SIG-M5 (cell line): ENCODE results near the gene CFD.
"Not testable (repeated sequence)": the region's sequence is repeated elsewhere in the genome, so short reads cannot be mapped to it uniquely, and the experiment has no call there.

Experiments used
- DNase-seq: peaks from one replicate; lab custom pipeline; 2025; lab: John Stamatoyannopoulos, UW

CFD gene

DNA sequence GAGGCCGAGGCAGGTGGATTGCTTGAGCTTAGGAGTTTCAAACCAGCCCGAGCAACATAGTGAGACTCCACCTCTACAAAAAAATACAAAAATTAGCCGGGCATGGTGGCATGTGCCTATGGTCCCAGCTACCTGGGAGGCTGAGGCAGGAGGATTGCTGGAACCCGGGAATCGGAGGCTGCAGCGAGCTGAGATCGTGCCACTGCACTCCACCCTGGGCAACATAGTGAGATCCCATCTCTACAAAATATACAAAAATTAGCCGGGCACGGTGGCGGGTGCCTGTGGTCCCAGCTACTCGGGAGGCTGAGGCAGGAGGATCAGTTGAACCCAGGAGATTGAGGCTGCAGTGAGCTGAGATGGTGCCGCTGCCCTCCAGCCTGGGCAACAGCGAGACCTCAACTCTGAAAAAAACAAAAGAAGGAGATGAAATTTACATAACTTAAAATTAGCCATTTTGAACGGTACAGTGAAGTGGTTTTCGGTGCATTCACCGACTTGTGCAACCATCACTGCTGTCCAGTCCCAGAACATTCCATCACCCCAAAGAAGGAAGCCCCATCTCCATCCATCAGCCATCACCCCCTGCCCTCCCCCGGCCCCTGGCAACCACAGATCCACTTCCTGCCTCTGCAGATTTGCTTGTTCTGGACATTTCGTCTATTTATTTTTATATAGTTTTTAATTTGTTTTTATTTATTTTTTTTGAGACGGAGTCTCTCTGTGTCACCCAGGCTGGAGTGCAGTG lies 33.4 kb upstream of the CFD start:
- DNase-seq: no peak

DNA sequence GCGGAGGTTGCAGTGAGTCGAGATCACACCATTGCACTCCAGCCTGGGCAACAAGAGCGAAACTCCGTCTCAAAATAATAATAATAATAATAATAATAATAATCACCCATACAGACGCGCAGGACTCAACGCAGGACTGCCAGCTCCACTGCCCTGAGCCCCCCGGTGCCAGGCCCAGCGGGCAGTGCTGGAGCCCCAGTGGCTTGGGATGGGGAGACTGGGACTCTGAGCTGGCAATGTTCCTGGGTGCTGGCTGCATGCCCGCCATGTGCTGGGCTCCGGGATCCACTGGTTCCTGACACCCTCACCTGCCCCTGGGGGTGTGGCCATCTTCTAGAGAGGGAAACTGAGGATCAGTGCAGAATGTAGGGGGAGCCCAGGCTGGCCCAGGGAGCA lies 32.2 kb upstream of the CFD start:
- no peak for DNase-seq

DNA sequence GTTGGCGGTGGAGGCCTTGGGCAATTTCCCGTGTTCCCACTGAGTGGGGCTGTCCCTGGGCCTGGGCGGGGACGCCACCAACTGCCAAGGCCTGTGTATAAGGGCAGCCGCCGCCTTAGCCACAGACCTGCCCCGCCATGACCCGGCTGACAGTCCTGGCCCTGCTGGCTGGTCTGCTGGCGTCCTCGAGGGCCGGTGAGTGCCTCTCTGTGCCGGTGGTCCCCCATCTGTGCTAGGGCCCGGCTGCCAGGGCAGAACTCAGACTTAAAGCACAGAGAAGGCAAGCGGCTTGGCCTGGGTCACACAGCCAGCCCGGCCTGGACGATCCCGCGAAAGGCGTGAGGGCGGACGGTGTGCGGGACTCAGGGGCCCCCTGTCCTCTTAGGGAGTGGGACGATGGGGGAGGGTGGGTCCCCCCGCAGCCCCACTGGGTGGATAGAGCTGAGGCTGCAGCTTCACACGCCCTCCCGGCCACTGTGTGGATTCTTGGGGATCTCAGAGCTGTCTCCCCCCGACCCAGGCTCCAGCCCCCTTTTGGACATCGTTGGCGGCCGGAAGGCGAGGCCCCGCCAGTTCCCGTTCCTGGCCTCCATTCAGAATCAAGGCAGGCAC lies 31.6 kb upstream of the CFD start, which contains the start of gene AZU1:
TSS of gene AZU1 (plus strand) at position 128 of the 612 bp plus-strand sequence. CDS start at position 138, 10 bp downstream.
- DNase-seq: no peak

DNA sequence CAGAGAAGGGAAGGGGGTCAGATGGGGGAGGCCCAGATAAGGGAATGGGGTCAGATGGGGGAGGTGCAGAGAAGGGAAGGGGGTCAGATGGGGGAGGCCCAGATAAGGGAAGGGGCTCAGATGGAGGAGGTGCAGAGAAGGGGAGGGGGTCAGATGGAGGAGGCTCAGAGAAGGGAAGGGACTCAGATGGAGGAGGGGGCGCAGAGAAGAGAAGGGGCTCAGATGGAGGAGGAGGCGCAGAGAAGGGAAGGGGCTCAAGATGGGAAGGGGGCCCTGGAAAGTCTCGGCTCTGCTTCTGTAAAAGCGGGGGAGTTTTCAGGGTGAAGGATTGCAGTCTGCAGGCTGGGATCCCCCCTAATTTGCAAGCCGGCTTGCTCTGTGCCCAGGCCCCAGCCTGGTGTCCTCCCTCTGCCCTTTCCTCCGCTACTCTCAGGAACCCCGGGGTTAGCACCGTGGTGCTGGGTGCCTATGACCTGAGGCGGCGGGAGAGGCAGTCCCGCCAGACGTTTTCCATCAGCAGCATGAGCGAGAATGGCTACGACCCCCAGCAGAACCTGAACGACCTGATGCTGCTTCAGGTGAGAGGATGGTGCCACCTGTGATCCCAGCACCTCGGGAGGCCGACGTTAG lies 30.2 kb upstream of the CFD start:
- no peak for DNase-seq

DNA sequence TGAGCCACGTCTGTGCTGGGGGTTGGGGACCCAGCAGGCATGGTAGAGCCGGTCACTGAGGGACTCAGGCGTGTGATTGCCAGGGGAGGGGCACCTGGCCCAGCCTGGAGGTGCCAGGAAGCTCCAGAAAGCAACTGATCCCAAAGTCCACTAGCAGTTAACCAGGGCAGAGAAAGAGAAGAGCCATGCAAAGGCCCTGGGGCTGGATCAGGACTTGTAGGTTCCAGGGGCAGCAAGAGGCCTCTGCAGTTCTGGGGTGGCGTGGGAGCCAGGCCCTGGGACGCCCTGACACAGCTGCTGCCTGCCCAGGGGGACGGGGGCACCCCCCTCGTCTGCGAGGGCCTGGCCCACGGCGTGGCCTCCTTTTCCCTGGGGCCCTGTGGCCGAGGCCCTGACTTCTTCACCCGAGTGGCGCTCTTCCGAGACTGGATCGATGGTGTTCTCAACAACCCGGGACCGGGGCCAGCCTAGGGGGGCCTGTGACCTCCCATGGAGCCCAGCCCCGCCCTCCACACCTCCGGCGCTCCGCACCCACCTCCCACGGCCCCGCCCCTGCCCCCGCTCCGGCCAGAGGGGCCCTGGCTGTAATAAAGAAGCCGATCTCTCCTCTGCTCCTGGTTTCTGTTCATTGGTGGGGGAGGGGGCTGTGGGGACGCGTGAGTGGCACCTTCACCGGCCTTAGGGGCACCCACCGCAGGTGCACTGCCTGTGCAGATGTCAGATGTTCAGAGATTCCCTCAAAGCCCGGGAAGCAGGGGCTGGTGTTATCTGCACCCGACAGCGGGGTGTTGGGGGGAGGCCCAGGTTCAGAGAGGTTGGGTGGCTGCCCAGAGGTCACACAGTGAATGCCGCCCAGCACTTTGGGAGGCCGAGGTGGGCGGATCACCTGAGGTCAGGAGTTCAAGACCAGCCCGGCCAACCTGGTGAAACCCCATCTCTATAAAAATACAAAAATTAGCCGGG lies 27.8 kb upstream of the CFD start:
- no peak for DNase-seq

DNA sequence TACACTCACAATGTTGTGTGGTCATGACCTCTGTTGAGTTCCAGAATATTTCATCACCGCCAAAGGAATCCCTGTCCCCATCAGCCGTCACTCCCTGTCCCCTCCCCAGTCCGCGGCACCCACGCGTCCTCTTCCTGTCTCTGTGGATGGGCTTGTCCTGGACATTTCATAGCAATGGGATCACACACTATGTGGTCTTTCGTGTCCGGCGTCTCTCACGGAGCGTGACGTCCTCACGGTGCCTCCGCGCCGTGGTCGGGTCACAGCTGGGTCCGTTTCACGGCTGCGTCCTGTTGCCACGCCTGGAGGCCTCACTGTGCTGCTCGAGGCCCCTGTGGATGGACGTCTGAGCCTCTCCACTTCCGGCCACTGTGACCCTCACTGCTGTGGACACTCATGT lies 25.2 kb upstream of the CFD start:
- DNase-seq: no peak

DNA sequence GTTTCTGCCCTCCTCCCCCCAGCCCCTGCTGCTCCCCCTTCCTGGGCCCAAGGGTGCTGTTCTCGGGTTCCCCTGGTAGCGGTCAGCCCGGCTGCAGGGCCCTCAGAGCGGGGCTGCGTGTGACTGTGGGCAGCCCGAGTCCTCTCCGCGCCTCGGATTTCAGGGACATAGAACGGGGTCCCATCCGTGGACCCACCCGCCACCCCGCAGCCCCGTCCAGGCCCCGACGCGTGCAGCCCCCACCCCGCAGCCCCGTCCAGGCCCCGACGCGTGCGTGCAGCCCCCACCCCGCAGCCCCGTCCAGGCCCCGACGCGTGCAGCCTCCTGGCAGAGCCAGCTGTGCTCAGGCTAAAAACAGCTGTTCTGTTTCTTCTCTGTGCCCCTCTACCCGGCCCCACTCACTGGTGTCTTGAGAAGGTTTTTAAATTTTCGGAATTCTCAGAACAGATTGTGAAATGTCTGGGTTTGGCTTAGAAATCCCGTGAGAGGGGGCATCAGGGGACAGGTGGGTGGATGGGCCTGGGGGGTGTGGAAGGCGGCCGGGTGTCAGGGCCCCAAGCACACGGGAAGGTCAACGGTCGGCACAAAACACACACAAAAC lies 24.2 kb upstream of the CFD start:
- DNase-seq: peak; percentile 62

DNA sequence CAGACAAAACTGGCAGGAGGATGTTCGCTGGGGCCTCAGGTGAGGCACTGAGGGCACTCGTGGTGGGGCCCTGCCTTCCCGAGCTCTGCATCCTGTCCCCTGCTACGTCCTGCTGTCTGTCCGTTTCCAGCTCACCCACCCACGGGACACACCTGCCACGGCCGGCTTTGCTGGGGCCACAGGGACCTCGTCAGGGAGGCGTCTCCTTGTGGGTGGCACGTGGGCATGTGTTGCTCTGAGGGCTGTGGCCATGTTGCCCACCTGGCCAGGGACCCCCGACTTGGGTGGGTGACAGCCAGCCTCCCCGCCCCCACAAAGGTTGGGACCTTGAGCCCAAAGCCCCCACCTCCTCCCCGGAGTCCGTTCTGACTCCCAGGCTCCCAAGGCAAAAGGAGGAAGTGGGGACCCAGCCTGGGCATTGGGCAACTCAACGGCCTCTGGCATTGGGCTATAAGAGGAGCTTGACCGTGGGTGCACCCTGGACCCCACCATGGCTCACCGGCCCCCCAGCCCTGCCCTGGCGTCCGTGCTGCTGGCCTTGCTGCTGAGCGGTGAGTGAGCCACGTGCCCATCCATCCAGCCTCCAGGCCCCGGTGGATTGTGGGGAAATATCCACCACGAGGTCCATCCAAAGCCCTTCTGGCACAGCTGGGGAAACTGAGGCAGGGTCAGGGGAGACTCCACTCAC lies 18.8 kb upstream of the CFD start, which contains the start of gene PRTN3:
TSS of gene PRTN3 (plus strand) at position 481 of the 688 bp plus-strand sequence. CDS start at position 491, 10 bp downstream.
- no peak for DNase-seq

DNA sequence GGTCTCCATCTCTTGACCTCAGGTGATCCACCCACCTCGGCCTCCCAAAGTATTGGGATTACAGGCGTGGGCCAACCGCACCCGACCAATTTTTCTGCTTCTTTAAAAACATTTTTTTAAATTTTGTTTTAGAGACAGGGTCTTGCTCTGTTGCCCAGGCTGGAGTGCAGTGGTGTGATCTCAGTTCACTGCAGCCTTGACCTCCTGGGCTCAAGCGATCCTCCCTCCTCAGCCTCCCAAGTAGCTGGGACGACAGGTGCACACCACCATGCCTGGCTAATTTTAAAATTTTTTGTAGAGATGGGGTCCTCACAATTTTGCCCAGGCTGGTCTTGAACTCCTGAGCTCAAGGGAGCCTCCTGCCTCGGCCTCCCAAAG lies 16.7 kb upstream of the CFD start:
- DNase-seq: not testable (repeated sequence)

DNA sequence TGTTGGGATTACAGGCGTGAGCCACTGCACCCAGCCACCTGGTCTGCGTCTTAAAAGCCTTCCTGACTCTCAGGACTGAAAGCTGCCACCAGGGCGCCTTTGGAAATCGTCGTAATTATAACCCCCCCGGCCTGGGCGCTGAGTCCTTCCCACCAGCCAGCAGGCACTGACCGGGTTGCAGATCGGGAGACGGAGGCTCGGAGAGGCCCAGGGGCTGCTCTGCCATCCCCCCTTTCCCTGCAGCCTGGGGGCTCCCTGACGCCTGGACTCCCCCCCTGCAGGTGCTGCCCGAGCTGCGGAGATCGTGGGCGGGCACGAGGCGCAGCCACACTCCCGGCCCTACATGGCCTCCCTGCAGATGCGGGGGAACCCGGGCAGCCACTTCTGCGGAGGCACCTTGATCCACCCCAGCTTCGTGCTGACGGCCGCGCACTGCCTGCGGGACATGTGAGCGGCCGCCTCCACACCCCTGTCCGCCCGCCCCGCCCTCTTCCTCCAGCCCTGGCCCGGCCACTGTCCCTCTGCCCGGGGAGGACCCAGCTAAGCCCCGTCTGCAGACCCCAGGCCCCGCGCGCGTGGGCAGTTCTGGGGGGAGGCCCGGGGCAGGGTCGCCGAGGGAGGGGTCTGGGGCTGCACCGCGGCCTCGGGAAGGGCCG lies 16.2 kb upstream of the CFD start:
- no peak for DNase-seq

DNA sequence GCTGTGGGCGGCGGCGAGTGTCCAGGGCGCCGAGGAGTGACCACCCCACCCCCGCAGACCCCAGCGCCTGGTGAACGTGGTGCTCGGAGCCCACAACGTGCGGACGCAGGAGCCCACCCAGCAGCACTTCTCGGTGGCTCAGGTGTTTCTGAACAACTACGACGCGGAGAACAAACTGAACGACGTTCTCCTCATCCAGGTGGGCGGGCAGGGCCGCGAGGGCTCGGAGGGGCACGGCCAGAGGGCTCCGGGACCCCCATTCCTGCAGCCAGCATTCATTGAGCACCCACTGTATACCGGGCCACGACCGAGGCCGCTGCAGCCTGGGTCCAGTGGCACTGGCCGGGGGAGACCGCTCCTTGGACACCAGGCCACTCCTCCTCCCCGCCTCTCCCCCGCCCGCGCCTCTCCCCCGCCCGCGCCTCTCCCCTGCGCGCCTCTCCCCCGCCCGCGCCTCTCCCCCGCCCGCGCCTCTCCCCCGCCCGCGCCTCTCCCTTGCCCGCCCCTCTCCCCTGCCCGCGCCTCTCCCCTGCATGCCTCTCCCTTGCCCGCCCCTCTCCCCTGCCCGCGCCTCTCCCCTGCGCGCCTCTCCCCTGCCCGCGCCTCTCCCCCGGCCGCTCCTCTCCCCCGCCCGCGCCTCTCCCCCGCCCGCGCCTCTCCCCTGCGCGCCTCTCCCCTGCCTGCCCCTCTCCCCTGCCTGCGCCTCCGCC lies 15.5 kb upstream of the CFD start:
- no peak for DNase-seq

DNA sequence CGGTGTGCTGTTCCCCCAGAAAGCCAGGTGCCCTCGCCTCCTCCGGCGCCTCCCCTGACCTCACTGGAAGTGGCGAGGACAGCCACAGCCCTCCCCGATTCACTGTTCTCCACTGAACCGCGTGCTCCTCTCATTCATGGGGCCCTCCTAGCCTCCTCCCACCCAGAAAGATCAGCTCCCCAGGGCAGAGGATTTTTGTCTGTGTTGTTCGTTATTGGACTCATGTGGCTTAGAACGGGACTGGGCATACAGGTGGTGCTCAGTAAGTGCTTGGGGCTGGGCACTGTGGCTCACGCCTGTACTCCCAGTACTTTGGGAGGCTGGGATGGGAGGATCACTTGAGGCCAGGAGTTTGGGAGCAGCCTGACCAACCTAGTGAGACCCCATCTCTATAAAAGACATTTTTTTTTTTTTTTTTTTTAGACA lies 14.9 kb upstream of the CFD start:
- no peak for DNase-seq

DNA sequence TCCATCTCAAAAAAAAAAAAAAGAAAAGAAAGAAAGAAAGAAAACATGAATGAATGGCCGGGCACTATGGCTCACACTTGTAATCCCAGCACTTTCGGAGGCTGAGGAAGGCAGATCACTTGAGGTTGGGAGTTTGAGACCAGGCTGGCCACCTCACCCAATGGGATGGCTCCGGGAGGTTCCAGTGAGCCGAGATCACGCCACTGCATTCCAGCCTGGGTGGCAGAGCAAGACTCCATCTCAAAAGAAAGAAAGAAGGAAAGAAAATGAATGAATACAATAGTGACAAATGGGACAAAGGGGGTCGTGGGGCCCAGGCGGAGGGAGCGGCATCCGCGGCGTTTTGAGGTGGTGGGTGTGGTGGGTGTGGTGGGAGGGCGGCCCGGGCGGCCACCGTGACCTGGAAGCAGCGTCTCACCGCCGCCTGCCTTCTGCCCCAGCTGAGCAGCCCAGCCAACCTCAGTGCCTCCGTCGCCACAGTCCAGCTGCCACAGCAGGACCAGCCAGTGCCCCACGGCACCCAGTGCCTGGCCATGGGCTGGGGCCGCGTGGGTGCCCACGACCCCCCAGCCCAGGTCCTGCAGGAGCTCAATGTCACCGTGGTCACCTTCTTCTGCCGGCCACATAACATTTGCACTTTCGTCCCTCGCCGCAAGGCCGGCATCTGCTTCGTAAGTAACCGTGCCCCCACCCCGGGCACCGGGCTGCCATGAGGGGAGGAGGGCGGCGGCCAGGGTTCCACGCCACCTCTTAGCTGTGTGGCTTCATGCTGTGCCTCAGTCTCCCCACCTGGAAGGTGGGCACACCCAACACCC lies 13.6 kb upstream of the CFD start:
- no peak for DNase-seq

DNA sequence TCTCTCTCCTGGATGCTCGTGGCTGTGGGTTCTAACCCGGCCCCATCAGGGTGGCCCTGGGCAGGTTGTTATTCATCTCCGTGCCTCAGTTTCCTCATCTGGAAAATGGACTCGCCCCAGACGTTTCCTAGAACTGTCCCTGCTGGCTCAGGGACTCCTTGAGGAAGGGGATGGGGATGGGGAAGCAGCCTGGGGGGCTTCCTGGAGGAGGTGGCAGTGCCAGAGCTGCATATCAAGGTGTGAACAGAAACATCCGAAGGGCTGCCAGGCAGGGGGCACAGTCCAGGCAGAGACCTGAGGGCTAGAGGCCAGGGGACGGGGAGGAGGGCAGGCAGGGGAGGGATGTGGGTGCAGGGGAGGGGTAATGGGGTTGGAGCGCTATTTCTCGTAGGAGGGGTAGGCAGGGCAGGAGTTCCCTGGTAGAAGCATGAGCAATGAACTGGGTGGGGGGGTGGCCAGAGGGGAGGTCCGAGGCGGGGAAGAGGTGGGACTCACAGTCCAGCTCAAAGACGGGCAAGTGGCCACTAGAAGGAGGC lies 11.0 kb upstream of the CFD start:
- DNase-seq: no peak

DNA sequence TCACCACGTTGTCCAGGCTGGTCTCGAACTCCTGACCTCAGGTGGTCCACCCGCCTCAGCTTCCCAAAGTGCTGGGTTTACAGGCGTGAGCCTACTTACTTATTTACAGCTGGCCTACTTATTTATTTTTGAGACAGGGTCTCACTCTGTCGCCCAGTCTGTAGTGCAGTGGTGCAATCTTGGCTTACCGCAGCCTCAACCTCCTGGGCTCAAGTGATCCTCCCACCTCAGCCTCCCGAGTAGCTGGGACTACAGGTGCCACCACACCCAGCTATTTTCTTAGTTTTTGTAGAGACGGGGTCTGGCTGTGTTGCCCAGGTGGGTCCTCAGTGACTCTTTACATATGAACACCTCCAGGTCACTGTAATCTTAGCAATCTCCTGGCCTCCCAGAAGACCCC lies 10.3 kb upstream of the CFD start:
- DNase-seq: not testable (repeated sequence)

DNA sequence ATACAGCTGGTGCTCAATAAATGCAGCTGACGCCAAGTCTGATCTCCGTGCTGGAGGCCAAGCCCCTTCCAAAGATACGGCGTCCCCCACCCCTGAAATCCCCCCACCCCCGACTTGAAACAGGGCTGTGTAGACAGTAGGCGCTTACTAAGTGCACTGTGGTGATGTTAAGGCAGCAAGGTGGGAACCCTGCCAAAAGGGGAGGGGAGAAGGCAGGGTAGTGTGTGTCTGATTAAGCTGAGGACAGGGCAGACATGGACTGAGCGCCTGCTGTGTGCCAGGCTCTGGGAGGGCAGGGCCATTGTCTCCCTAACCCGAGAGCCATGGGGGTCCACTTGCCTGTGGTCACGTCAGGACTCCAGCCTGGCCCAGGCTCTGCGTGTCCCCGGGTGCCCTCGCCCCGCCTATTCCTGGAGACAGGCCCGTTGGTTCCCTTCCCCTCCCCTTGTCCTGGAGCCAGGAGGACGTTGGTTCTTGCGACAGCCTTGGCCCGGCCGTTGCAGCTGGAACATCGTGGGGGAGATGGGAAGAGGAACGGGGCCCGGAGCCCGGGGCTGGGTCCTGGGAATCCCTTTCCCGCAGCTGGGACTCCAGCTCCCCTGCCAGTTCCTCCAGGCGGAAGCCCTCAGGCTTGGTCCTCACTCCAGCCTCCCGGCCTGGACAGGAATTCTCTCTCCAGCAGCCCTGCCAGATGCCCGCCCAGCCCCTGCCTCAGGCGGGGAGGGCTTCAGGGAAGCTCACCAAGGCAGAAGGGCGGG lies 9.1 kb upstream of the CFD start:
- no peak for DNase-seq

DNA sequence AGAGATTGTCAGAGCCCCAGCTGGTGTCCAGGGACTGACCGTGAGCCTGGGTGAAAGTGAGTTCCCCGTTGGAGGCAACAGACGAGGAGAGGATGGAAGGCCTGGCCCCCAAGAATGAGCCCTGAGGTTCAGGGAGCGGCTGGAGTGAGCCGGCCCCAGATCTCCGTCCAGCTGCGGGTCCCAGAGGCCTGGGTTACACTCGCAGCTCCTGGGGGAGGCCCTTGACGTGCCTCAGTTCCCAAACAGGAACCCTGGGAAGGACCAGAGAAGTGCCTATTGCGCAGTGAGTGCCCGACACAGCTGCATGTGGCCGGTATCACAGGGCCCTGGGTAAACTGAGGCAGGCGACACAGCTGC lies 8.5 kb upstream of the CFD start:
- no peak for DNase-seq
